ENCODE data around the gene PRKAG2.

PRKAG2 gene

GRCh38 chr7:151801291-151801690 lies 75.6 kb downstream of the PRKAG2 start:
- no peak overlapping the region for H4K12ac ChIP-seq (ENCODE audit: low read depth, low read length)
- H3K23ac ChIP-seq (ENCODE audit: low read length), result no peak overlapping the region
- no peak overlapping the region for H3K4me3 ChIP-seq (ENCODE audit: low read depth, low read length)
- peaks cover 2% of the 10 kb centered on the region for H3K27me3 ChIP-seq (ENCODE audit: insufficient read depth, low read length)
- no peak overlapping the region for H3K27ac ChIP-seq (ENCODE audit: low read depth, low read length)
- no peaks in the 10 kb centered on the region for H3K36me3 ChIP-seq (ENCODE audit: control insufficient read depth in 1 of 2, insufficient read depth in 2 of 2, low read length in 2 of 2)
- H3K4me1 ChIP-seq (ENCODE audit: control insufficient read depth in 1 of 2, insufficient read depth in 2 of 2, low read length in 2 of 2), result no peaks in the 10 kb centered on the region
- H3K9me3 ChIP-seq (ENCODE audit: insufficient read depth, low read depth, low read length), result no peaks in the 10 kb centered on the region
- WGBS (ENCODE audit: extremely low coverage, insufficient coverage, insufficient read length), result no CpG with 5 or more reads among the region's 5 CpGs
- H4K8ac ChIP-seq (ENCODE audit: low read depth, low read length), result no peak overlapping the region
- H2BK120ac ChIP-seq (ENCODE audit: insufficient read depth, low read length, poor library complexity), result no peak overlapping the region
- H2AK5ac ChIP-seq (ENCODE audit: low read length), result no peak overlapping the region
- H3K79me2 ChIP-seq (ENCODE audit: control insufficient read depth, insufficient read depth, low read length, poor library complexity), result no peaks in the 10 kb centered on the region
- no peak overlapping the region for H4K91ac ChIP-seq (ENCODE audit: low read depth, low read length)
- H2AFZ ChIP-seq (ENCODE audit: insufficient read depth, low read length, poor library complexity), result no peak overlapping the region
- H2BK5ac ChIP-seq (ENCODE audit: low read depth, low read length, poor library complexity), result no peak overlapping the region
- no peak overlapping the region for H3K14ac ChIP-seq (ENCODE audit: low read length)
- no peak overlapping the region for H3K4me2 ChIP-seq (ENCODE audit: low read length)
- H3K4ac ChIP-seq (ENCODE audit: low read depth, low read length), result no peak overlapping the region
- no peak overlapping the region for H3K9ac ChIP-seq (ENCODE audit: low read length)
- H3K79me1 ChIP-seq (ENCODE audit: low read length), result no peaks in the 10 kb centered on the region
- H3K18ac ChIP-seq (ENCODE audit: low read length), result no peak overlapping the region
- no peak overlapping the region for H2BK12ac ChIP-seq (ENCODE audit: low read length)
- DNase-seq, result no peak

GRCh38 chr7:151800861-151801260 lies 76.1 kb downstream of the PRKAG2 start:
- WGBS (ENCODE audit: extremely low coverage, insufficient coverage, insufficient read length), result no CpG with 5 or more reads among the region's 4 CpGs
- Histone ChIP-seq H3K79me1 (ENCODE audit: low read length) (no peaks in the 10 kb centered on the region), H3K23ac (ENCODE audit: low read length) (no peak overlapping the region), H3K9me3 (ENCODE audit: insufficient read depth, low read depth, low read length) (peaks cover 2% of the 10 kb centered on the region), H3K4me1 (ENCODE audit: control insufficient read depth in 1 of 2, insufficient read depth in 2 of 2, low read length in 2 of 2) (no peaks in the 10 kb centered on the region), H3K9ac (ENCODE audit: low read length) (no peak overlapping the region), H3K27me3 (ENCODE audit: insufficient read depth, low read length) (peaks cover 2% of the 10 kb centered on the region), H2BK120ac (ENCODE audit: insufficient read depth, low read length, poor library complexity) (no peak overlapping the region), H3K18ac (ENCODE audit: low read length) (no peak overlapping the region), H3K4me2 (ENCODE audit: low read length) (no peak overlapping the region), H4K12ac (ENCODE audit: low read depth, low read length) (no peak overlapping the region), H3K4me3 (ENCODE audit: low read depth, low read length) (no peak overlapping the region), H3K36me3 (ENCODE audit: control insufficient read depth in 1 of 2, insufficient read depth in 2 of 2, low read length in 2 of 2) (no peaks in the 10 kb centered on the region), H3K27ac (ENCODE audit: low read depth, low read length) (no peak overlapping the region), H2BK12ac (ENCODE audit: low read length) (no peak overlapping the region), H4K91ac (ENCODE audit: low read depth, low read length) (no peak overlapping the region), H4K8ac (ENCODE audit: low read depth, low read length) (no peak overlapping the region), H2AFZ (ENCODE audit: insufficient read depth, low read length, poor library complexity) (no peak overlapping the region), H3K14ac (ENCODE audit: low read length) (no peak overlapping the region), H2BK5ac (ENCODE audit: low read depth, low read length, poor library complexity) (no peak overlapping the region), H3K79me2 (ENCODE audit: control insufficient read depth, insufficient read depth, low read length, poor library complexity) (no peaks in the 10 kb centered on the region), H3K4ac (ENCODE audit: low read depth, low read length) (no peak overlapping the region), H2AK5ac (ENCODE audit: low read length) (no peak overlapping the region)
- no peak for DNase-seq

DNA sequence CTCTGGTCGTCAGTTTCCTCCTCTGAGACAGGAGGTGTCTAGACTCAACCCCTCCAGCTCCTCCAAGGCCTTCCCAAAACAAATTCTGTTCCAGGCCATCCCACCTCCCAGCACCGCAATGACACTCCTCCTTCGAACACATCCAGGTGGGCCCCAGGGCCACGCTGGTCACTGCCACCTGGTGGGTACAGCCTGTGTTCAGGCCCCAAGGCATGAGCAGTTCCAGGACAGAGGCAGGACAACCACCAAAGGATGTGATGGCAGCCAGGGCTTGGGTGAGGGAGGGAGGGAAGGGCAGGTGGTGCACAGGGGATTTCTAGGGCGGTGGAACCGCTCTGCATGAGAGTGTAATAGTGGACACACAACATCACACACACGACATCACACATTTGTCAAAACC lies 76.5 kb downstream of the PRKAG2 start:
- Histone ChIP-seq H3K23ac (ENCODE audit: low read length) (no peak overlapping the region), H3K14ac (ENCODE audit: low read length) (no peak overlapping the region), H3K4me3 (ENCODE audit: low read depth, low read length) (no peak overlapping the region), H2BK12ac (ENCODE audit: low read length) (no peak overlapping the region), H2BK120ac (ENCODE audit: insufficient read depth, low read length, poor library complexity) (no peak overlapping the region), H3K9me3 (ENCODE audit: insufficient read depth, low read depth, low read length) (peaks cover 2% of the 10 kb centered on the region), H3K18ac (ENCODE audit: low read length) (no peak overlapping the region), H4K8ac (ENCODE audit: low read depth, low read length) (no peak overlapping the region), H2BK5ac (ENCODE audit: low read depth, low read length, poor library complexity) (no peak overlapping the region), H3K4ac (ENCODE audit: low read depth, low read length) (no peak overlapping the region), H2AFZ (ENCODE audit: insufficient read depth, low read length, poor library complexity) (no peak overlapping the region), H3K79me1 (ENCODE audit: low read length) (no peaks in the 10 kb centered on the region), H3K79me2 (ENCODE audit: control insufficient read depth, insufficient read depth, low read length, poor library complexity) (no peaks in the 10 kb centered on the region), H2AK5ac (ENCODE audit: low read length) (no peak overlapping the region), H3K27ac (ENCODE audit: low read depth, low read length) (no peak overlapping the region), H4K12ac (ENCODE audit: low read depth, low read length) (no peak overlapping the region), H4K91ac (ENCODE audit: low read depth, low read length) (no peak overlapping the region), H3K9ac (ENCODE audit: low read length) (no peak overlapping the region), H3K27me3 (ENCODE audit: insufficient read depth, low read length) (peaks cover 2% of the 10 kb centered on the region), H3K4me1 (ENCODE audit: control insufficient read depth in 1 of 2, insufficient read depth in 2 of 2, low read length in 2 of 2) (no peaks in the 10 kb centered on the region), H3K4me2 (ENCODE audit: low read length) (no peak overlapping the region), H3K36me3 (ENCODE audit: control insufficient read depth in 1 of 2, insufficient read depth in 2 of 2, low read length in 2 of 2) (no peaks in the 10 kb centered on the region)
- no CpG with 5 or more reads among the region's 7 CpGs for WGBS (ENCODE audit: extremely low coverage, insufficient coverage, insufficient read length)
- DNase-seq, result no peak

DNA sequence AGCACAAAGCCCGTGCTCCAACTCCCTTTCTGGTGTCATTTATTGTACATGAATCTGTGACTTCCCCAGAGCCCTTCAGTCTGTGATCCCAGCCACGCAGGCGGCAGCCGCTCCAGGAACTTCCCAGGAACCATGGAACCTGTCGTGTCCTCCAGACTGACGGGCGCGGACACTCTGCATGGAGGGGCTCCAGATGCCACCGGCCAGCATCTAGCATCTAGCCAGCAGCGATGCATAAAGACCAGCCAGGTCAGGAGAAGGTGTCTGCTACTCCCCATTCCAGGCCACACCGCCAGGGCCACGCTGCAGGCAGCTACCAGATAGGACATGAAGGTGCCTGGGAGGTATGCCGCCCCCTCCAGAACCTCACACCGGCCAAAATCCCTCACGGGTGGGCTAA lies 77.4 kb downstream of the PRKAG2 start:
- H2AFZ ChIP-seq (ENCODE audit: insufficient read depth, low read length, poor library complexity), result no peak overlapping the region
- H3K18ac ChIP-seq (ENCODE audit: low read length), result no peak overlapping the region
- H2BK12ac ChIP-seq (ENCODE audit: low read length), result no peak overlapping the region
- H2AK5ac ChIP-seq (ENCODE audit: low read length), result no peak overlapping the region
- H3K4me3 ChIP-seq (ENCODE audit: low read depth, low read length), result no peak overlapping the region
- H3K79me2 ChIP-seq (ENCODE audit: control insufficient read depth, insufficient read depth, low read length, poor library complexity), result no peaks in the 10 kb centered on the region
- H3K9me3 ChIP-seq (ENCODE audit: insufficient read depth, low read depth, low read length), result peaks cover 2% of the 10 kb centered on the region
- no peak overlapping the region for H3K27ac ChIP-seq (ENCODE audit: low read depth, low read length)
- no peak overlapping the region for H4K12ac ChIP-seq (ENCODE audit: low read depth, low read length)
- no peak overlapping the region for H2BK5ac ChIP-seq (ENCODE audit: low read depth, low read length, poor library complexity)
- no peak overlapping the region for H4K91ac ChIP-seq (ENCODE audit: low read depth, low read length)
- no peak overlapping the region for H3K23ac ChIP-seq (ENCODE audit: low read length)
- no peak for DNase-seq
- no peak overlapping the region for H3K14ac ChIP-seq (ENCODE audit: low read length)
- no peak overlapping the region for H3K4ac ChIP-seq (ENCODE audit: low read depth, low read length)
- no CpG with 5 or more reads among the region's 15 CpGs for WGBS (ENCODE audit: extremely low coverage, insufficient coverage, insufficient read length)
- H3K4me1 ChIP-seq (ENCODE audit: control insufficient read depth in 1 of 2, insufficient read depth in 2 of 2, low read length in 2 of 2), result peaks cover 0 to 3% of the 10 kb centered on the region in 2 experiments
- peaks cover 2% of the 10 kb centered on the region for H3K27me3 ChIP-seq (ENCODE audit: insufficient read depth, low read length)
- no peaks in the 10 kb centered on the region for H3K79me1 ChIP-seq (ENCODE audit: low read length)
- no peaks in the 10 kb centered on the region for H3K36me3 ChIP-seq (ENCODE audit: control insufficient read depth in 1 of 2, insufficient read depth in 2 of 2, low read length in 2 of 2)
- no peak overlapping the region for H3K4me2 ChIP-seq (ENCODE audit: low read length)
- no peak overlapping the region for H3K9ac ChIP-seq (ENCODE audit: low read length)
- no peak overlapping the region for H4K8ac ChIP-seq (ENCODE audit: low read depth, low read length)
- no peak overlapping the region for H2BK120ac ChIP-seq (ENCODE audit: insufficient read depth, low read length, poor library complexity)

Measured in trophoblast cell (in vitro differentiated cells and primary cell).